GM19240 (cell line): ENCODE measurements around the gene DAB2IP.

Experiments used
- DNase-seq: peaks from one replicate; pipeline ENCODE4 v3.0.0; 2011; ENCODE audit warnings: low spot score; ENCODE audit not compliant: insufficient read length

Gene DAB2IP

GRCh38 chr9:121625590-121625989 lies 25.8 kb upstream of the DAB2IP start:
- no peak for DNase-seq

GRCh38 chr9:121626012-121626411 lies 25.4 kb upstream of the DAB2IP start:
- no peak for DNase-seq

- DNase-seq = no peak
Observed at GRCh38 chr9:121627427-121627826, 24.0 kb upstream of the DAB2IP start.

- no peak for DNase-seq
Observed at GRCh38 chr9:121628401-121628800, 23.0 kb upstream of the DAB2IP start.

GRCh38 chr9:121631115-121631514 lies 20.3 kb upstream of the DAB2IP start:
- DNase-seq = no peak

- DNase-seq = no peak
Observed at GRCh38 chr9:121631978-121632418, 19.4 kb upstream of the DAB2IP start.

- DNase-seq = no peak
Observed at GRCh38 chr9:121633119-121633714, 18.2 kb upstream of the DAB2IP start.

- DNase-seq = no peak
Observed at GRCh38 chr9:121633736-121634135, 17.7 kb upstream of the DAB2IP start.

GRCh38 chr9:121634329-121635261 lies 16.8 kb upstream of the DAB2IP start:
- DNase-seq = peak; percentile 37

GRCh38 chr9:121635300-121635876 lies 16.0 kb upstream of the DAB2IP start:
- DNase-seq = no peak

GRCh38 chr9:121636341-121636865 lies 15.0 kb upstream of the DAB2IP start:
- DNase-seq = no peak

GRCh38 chr9:121636978-121637712 lies 14.3 kb upstream of the DAB2IP start:
- no peak for DNase-seq

- DNase-seq = no peak
Observed at GRCh38 chr9:121637713-121638220, 13.7 kb upstream of the DAB2IP start.

- no peak for DNase-seq
Observed at GRCh38 chr9:121638399-121638798, 13.0 kb upstream of the DAB2IP start.

GRCh38 chr9:121638901-121639592 lies 12.4 kb upstream of the DAB2IP start:
- DNase-seq = no peak

GRCh38 chr9:121639619-121640018 lies 11.8 kb upstream of the DAB2IP start:
- DNase-seq = no peak

GRCh38 chr9:121640076-121640475 lies 11.4 kb upstream of the DAB2IP start:
- peak; percentile 29 for DNase-seq

- no peak for DNase-seq
Observed at GRCh38 chr9:121640491-121641223, 10.8 kb upstream of the DAB2IP start.

GRCh38 chr9:121641224-121641611 lies 10.2 kb upstream of the DAB2IP start:
- no peak for DNase-seq

- DNase-seq = no peak
Observed at GRCh38 chr9:121642758-121643157, 8.7 kb upstream of the DAB2IP start.
